GM13976 (cell line): ENCODE measurements around the gene WDR7.

Experiments
- DNase-seq: peaks from one replicate; pipeline ENCODE4 v3.0.0; 2012; ENCODE audit warnings: low spot score
- in situ Hi-C: fragments of 300-500 bp; cut with MboI; formaldehyde crosslinking; loops from one replicate; pipeline ENCODE4 v1.12.0; 2022; ENCODE audit warnings: low sequenced_read_pairs, mixed read lengths, inconsistent platforms; ENCODE audit not compliant: unreplicated experiment
- TF ChIP-seq, protein P1 (sequence below): IDR thresholded peaks from 2 replicates; pipeline ENCODE4 v1.5.1; 2012; ENCODE audit warnings: borderline replicate concordance, mild to moderate bottlenecking; ENCODE audit not compliant: insufficient read depth; ENCODE audit errors: extremely low read depth, missing control alignments, control extremely low read depth

WDR7 gene

DNA sequence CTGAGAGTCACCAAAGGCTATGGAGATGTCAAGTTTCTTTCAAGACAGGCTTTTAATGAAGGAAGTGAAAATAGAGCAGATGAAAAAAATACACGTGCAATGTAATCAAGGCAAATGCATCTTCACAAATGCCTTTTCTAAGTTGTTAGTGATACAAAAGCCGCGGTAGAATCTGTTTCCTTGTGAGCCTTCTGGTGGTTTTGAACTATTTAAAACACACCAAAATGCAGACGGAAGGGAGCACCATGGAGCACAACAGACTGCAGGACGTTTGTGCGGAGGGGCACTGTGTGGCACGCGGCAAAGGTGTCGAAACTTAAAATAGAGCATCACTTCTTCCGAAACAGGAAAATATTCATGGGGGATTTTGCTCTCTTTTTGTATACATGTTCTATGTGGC, 430.7 kb downstream of the WDR7 start:
- DNase-seq = no peak
- in situ Hi-C loops = no loop called here
- TF ChIP-seq, protein P1, sequence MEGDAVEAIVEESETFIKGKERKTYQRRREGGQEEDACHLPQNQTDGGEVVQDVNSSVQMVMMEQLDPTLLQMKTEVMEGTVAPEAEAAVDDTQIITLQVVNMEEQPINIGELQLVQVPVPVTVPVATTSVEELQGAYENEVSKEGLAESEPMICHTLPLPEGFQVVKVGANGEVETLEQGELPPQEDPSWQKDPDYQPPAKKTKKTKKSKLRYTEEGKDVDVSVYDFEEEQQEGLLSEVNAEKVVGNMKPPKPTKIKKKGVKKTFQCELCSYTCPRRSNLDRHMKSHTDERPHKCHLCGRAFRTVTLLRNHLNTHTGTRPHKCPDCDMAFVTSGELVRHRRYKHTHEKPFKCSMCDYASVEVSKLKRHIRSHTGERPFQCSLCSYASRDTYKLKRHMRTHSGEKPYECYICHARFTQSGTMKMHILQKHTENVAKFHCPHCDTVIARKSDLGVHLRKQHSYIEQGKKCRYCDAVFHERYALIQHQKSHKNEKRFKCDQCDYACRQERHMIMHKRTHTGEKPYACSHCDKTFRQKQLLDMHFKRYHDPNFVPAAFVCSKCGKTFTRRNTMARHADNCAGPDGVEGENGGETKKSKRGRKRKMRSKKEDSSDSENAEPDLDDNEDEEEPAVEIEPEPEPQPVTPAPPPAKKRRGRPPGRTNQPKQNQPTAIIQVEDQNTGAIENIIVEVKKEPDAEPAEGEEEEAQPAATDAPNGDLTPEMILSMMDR = no peak

DNA sequence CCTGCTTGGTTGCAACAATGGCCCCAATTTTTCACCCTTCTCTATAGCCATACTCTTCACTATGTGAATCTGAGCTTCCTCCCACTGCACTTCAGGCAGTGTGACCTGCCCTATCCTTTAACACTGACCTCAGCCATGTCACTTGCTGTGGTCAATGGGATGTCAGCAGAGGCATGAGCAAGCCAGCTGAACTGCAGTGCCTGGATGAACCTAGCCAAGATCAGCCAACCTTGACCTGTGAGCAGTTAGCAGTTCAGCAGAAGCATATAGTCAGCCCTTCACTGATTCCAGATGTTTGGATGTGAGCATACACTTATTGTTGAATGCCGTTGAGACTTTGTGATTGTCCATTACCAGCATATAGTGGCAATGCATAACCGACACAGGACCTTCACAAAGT, 432.3 kb downstream of the WDR7 start:
- TF ChIP-seq, protein P1 = no peak
- DNase-seq = no peak
- in situ Hi-C loops = no loop called here

DNA sequence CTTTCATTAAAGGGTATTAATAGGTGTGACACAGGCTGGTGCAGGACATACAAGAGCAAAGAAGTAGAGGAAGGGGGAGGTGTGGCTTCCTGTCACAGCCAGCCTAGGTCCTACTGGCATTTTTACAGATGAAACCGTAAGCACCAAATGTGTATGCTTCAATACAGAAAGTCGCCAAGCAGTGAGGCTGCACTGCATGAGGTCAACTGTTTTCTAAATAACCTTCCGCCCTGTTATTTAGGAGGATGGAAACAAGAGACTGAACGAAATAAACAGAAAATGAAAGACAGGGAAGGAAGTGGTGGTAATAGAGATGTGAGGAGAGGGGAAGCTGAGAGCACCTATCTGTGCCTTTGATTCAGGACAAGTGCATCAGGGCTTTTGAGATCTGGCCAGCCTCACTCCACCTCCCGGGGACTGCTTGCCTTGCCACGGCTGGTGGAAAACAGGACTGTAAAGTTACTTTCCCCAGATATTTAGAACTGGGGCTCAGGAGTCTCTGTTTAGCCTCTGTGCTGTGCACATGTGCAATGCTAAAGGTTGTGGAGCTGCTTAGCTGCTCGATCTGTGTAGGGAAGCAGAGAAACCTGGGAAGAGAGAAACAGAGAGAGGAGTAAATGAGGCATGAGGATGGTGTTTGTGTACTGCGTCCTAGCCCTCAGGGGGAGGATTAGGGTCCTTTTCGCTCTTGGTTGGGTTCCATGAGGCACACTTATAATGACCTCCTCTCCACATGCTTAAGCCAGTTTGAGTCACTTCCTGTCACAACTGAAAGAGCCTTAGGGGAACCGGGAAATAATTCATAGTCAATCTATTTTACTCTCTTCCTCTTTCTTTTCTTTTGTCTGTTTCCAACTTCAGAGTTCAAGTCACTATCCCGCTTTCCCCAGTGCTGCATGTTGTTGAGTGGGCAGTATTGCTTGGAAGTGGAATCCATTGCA, 433.4 kb downstream of the WDR7 start:
- in situ Hi-C loops = no loop called here
- TF ChIP-seq, protein P1 = no peak
- DNase-seq = peak; percentile 52

DNA sequence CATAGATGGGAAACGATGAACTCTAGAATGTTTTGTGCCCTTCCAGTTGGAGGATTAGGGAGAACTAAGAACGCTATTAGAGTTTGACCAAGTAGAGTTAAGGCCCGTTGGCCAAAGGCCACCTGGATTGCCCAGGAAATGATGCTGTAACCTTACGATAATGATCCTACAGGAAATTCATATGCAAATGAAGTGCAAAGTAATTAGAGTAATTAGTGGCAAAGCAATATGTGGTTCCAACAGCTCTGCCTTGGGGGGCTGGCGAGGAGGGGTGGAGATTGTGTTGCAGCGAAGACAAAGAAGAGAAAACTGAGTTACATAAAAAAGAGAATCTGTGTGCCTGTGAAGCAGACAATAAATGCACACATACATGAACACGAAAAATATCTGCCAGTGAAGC, 434.2 kb downstream of the WDR7 start:
- TF ChIP-seq, protein P1 = no peak
- DNase-seq = no peak
- in situ Hi-C loops = no loop called here

DNA sequence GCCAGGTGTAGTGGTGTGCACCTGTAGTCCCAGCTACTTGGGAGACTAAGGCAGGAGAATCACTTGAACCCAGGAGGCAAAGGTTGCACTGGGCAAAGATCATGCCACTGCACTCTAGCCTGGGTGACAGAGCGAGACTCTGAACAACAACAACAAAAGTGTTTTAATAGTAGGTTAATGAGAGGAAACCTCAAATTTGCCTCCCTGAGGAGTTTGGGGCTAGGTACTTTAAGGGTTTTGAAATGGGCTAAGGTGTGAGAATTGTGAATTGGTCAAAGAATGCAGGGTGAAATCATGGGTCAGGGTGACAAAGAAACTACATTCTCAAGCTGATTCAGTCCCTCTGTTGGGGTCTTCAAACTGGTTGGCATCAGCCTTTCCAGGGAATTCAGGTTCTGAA, 435.0 kb downstream of the WDR7 start:
- DNase-seq = no peak
- TF ChIP-seq, protein P1 = no peak
- in situ Hi-C loops = no loop called here
